Right forelimb (tissue), 1 donor: ENCODE measurements around the gene INTS7.
"Not testable (repeated sequence)": the region's sequence is repeated elsewhere in the genome, so short reads cannot be mapped to it uniquely, and the experiment has no call there.

Source experiments
- DNase-seq: peaks from one replicate; pipeline ENCODE4 v3.0.0-alpha.2; 2018

INTS7 gene

GRCh38 chr1:211929683-211930082 lies 105.7 kb downstream of the INTS7 start:
- no peak for DNase-seq

DNA sequence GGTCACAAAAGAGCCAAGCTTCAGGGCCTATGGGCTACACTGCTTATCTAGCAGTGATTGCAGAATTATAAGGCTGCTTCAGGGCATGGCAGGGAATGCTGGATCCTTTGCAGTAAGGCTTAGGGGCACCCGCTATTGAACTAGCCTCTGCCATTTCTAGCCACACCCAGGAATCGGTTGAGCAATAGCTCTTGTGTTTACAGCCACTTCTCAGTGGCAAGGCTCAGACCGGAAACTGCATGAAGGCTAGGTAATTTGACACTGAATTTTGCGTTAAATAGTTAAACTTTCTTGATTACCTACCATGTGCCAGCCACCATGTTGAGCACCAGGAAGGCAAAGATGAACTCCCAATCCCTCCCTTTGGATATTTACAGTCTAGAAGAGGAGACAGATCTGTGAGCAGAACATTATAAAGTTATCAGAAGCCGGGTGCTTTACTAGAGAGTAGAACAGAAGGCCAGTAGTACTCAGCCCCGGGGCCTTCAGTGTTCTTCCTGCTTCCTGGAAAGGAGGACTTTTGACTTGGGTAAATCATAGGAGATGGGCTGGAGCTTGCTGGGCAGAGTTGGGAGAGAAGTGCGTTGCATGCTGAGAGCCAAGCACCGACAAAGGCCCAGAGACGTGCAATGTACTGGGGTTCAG lies 106.2 kb downstream of the INTS7 start:
- no peak for DNase-seq

DNA sequence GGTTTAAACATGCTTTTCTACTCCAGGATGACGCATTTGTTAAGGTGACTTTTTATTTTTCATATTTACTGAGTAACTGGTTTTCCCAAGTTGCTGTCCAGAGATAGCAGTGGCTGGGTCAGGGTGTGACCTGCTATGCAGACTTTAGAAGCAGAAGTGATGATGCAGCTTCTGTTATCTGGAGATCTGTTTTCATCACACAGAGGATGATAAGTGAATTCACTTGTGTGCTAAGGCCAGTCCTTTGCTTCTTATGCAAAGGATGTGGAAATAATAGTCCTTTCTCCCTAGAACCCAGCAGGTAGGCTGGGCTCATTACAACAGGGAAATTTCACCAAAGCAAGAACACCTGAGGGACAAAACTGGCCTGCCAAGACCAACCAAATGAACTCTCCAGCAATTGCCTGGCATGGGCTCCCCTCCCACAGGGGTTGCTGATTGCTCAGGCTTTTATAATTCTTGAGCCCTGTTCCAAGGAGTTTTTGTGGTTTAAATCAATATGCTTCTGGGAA lies 107.0 kb downstream of the INTS7 start:
- DNase-seq = no peak

- DNase-seq = no peak
These were observed 110.3 kb downstream of the INTS7 start for GRCh38 chr1:211925016-211925415.

DNA sequence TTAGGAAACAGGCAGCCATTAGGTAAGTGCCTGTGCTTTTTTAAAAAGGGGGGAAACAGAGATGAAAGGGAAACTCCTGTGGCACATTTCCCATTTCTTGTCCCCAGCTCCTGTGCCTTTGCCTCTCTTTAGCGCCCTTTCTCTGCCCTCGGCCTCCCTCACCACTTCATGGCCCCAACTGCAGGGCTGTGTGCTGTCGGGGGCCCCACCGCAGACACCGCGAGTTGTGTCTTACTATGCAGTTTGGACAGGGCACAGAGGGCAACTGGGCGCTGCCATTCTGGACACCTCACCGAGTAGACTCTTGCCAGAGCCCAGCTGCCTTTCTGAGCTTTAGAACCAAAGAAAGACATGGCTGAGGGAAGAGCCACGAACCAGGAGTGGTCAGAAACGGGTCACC lies 111.1 kb downstream of the INTS7 start:
- no peak for DNase-seq

- no peak for DNase-seq
These were observed 112.3 kb downstream of the INTS7 start for GRCh38 chr1:211923095-211923494.

DNA sequence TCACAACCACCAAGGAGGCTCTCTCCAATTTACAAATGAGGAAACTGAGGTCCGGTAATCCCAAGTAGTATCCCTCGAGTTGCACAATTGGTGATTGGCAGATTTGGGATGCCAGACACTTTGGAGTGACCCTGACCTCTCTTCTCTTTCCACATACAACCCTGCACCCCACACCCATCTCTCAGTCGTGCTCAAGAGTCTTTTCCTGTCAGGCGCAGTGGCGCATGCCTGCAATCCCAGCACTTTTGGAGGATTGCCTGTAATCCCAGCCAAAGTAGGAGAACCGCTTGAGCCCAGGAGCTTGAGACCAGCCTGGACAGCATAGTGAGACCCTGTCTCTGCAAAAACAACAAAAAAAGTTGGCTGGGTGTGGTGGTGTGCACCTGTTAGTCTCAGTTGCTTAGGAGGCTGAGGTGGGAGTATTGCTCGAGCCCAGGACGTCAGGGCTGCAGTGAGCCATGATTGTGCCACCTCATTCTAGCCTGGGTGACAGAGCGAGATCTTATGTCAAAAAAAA lies 113.7 kb downstream of the INTS7 start:
- no peak for DNase-seq

DNA sequence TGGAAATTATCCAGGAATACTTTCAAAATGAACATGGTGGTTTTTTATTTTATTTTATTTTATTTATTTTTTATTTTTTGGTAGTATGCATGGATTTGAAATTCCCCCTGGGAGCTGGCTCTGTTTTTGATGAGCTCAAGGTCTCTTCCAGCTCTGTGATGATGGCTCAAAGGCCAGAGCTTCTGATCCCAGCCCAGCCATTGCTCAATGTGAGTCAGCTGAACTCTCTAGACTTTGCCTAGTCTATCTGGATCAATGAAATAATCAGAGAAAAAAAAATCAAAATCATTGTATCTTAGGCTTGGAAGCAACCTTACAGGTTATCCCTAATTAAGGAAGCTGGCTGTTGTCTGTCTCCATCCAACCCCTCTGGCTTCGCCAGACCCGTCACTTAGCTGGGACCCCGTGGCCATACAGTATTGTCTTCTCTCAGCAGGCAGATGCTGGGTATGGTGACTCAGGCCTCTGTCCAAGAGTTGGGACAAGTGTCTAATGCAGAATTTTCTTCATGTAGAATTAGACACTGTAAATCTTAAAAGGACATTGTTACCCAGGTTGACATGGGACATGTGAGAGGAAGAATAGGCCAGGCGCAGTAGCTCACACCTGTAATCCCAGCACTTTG lies 114.6 kb downstream of the INTS7 start:
- no peak for DNase-seq

GRCh38 chr1:211920141-211920572 lies 115.2 kb downstream of the INTS7 start:
- no peak for DNase-seq

GRCh38 chr1:211918843-211919414 lies 116.4 kb downstream of the INTS7 start:
- no peak for DNase-seq

GRCh38 chr1:211916458-211916857 lies 118.9 kb downstream of the INTS7 start:
- DNase-seq = not testable (repeated sequence)

- DNase-seq = no peak
These were observed 119.4 kb downstream of the INTS7 start for GRCh38 chr1:211915924-211916323.

- no peak for DNase-seq
These were observed 122.4 kb downstream of the INTS7 start for GRCh38 chr1:211912844-211913432.

GRCh38 chr1:211912038-211912437 lies 123.3 kb downstream of the INTS7 start:
- no peak for DNase-seq

GRCh38 chr1:211910913-211911485 lies 124.4 kb downstream of the INTS7 start:
- no peak for DNase-seq

- DNase-seq = no peak
These were observed 125.1 kb downstream of the INTS7 start for GRCh38 chr1:211910113-211910884.

DNA sequence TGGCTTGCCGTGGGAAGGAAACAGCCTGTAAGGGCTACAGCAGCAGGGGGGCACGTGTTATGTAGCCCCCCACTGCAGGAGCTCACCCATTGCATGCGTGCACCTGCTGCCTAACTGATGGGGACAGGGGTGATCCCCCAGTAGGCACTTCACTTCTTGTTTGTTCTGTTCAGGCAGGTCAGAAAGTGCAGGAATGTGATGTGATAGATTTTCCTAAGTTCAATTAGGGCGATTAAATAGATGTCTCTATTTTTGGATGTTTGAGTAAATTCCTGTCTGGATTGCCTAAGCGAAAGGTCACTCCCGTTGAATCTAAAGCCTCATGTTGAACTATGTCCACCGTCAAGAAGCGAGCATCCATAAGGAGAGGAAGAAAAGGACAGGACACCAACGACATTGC lies 126.0 kb downstream of the INTS7 start:
- DNase-seq = no peak

GRCh38 chr1:211908951-211909350 lies 126.4 kb downstream of the INTS7 start:
- DNase-seq = no peak

DNA sequence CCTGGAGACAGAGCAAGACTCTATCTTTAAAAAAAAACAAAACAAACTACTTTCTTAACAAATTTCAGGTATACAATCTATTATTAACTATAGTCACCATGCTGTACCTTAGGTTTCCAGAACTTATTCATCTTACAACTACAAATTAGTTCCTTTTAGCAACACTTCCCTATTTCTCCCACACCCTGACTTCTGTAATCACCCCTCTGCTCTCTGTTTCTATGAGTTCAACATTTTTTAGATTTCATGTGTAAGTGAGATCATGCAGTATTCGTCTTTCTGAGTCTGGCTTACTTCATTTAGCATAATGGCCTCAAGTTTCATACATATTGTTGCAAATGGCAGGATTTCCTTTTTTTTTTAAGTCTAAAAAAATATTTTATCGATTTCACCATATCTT lies 126.9 kb downstream of the INTS7 start:
- DNase-seq = no peak

DNA sequence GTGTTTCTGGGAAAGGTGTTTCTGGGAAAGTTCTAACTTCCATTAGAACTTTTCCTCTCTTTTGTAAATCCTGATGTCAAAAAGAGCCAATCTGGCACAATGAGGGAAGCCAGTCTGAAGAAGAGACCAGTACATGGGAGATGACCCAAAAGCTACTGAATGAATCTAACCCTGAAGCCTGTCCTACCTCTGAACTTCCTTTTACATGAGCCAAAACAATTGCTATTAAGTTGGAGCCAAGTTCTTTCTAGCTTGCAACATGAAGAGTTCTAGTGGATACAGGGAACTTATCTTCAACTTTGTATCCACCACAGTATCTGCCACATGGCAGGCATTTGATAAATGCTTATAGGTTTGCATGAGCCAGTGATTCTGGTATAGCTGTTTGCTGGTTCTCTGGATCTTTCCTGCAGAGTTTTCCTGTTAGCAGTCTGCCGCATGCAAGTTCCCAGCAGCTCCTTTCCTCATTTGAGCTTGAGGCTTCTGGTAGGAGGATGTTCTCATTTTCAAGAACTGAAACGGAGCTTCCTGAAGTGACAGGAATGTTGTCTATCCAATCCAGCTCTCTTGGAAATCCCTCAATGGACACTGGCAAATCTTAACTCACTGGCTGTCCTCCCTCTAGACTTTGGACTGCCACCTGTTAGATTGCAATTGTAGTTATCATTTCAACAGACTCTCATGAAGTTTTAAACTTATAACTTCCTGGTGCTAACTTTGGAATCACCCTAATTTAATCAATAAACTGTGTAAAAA lies 131.7 kb downstream of the INTS7 start:
- no peak for DNase-seq

DNA sequence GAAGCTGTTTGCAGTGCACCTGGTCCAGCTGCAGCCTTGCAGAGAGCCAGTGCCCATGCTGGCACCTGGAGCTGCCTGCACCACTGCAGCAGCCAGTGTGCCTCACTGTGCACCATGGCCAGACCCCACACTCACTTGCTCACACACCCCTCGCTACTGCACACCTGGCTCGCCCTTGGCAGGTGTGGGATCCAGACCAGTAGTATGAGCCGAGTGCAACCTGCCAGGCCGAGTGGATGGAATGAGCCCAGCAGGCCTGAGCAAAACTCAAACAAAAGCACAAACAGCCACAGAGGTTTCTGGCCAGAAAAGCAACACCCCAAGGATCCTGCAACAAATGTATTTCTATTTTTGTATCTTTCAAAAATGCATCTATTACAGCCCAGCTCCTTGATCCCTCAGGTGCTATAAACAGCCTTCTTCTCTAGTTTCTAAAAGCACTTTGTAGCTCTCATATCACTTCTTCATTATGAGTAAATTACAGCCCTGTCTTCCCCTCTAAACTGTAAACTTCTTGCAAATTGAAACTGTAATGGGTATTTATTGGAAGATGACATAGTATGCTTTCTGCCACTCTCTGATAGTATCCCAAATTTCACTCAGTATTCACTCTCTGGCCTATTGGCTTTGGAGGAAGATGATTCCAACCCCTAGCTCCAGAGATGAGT lies 132.6 kb downstream of the INTS7 start:
- no peak for DNase-seq
